Testis (tissue), 2 donors: ENCODE results near the gene ASB2.

Experiments
- POLR2A ChIP-seq: fragments of 450-650 bp; IDR thresholded peaks from one replicate; pipeline ENCODE4 v1.6.1; 2017; ENCODE audit warnings: antibody characterized with exemption, mild to moderate bottlenecking, moderate library complexity
- TF ChIP-seq, protein P1 (sequence below), 3 experiments: fragments of 450-650 bp in 2 of 3; fragments of 200-600 bp in 1 of 3; sonication (generic) in 1 of 3; IDR thresholded peaks; one replicate each; pipeline ENCODE4 v1.5.1; 2016 to 2019; ENCODE audit warnings: antibody characterized with exemption in 3 of 3, mild to moderate bottlenecking in 2 of 3, moderate library complexity in 1 of 3

DNA sequence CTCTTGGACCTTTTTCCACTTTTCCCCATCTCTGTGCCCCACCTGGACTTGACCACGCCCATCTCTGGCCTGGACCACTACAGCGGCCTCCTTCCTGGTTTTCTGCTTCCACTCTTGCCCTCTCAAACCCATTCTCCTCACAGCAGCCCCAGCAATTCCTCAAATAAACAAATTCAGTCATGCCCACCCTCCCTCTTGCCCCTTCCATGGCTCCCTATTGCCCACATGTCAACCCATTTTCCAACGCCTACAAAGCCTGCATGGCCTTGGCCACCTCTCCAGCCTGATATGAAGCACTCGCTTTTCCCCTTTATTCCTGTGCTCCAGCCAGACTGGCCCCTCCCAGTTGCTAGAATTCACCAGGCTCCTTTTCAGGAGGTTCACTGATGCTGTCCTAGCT, 43.9 kb upstream of the ASB2 start:
- no peak for TF ChIP-seq POLR2A
- TF ChIP-seq, protein P1, sequence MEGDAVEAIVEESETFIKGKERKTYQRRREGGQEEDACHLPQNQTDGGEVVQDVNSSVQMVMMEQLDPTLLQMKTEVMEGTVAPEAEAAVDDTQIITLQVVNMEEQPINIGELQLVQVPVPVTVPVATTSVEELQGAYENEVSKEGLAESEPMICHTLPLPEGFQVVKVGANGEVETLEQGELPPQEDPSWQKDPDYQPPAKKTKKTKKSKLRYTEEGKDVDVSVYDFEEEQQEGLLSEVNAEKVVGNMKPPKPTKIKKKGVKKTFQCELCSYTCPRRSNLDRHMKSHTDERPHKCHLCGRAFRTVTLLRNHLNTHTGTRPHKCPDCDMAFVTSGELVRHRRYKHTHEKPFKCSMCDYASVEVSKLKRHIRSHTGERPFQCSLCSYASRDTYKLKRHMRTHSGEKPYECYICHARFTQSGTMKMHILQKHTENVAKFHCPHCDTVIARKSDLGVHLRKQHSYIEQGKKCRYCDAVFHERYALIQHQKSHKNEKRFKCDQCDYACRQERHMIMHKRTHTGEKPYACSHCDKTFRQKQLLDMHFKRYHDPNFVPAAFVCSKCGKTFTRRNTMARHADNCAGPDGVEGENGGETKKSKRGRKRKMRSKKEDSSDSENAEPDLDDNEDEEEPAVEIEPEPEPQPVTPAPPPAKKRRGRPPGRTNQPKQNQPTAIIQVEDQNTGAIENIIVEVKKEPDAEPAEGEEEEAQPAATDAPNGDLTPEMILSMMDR (IDR thresholded peaks at IDR 0.05): no peak
